Epithelial cell of proximal tubule (primary cell): ENCODE measurements around the gene MYL12B. TPM values are rescaled to one million over a fixed set of nuclear protein-coding genes. Genes with fewer than 3 reads are reported as not detected.
"Not testable (repeated sequence)": the region's sequence is repeated elsewhere in the genome, so short reads cannot be mapped to it uniquely, and the experiment has no call there.

ENCODE experiments used
- DNase-seq: peaks from one replicate; pipeline ENCODE4 v3.0.0-alpha.2; 2011; ENCODE audit warnings: low read depth
- H3K4me3 ChIP-seq: 2 replicates; pipeline ENCODE4 v1.5.1; 2011; ENCODE audit warnings: low read depth, mild to moderate bottlenecking, low read length
- total RNA-seq: library from RNA; depleted of rRNA; stranded (reverse); fragments of >200 nt; gene quantifications from 2 replicates; pipeline ENCODE4 v1.2.3, GENCODE V29; 2015
- TF ChIP-seq, protein P1 (sequence below): conservative IDR thresholded peaks from 2 replicates; pipeline ENCODE4 v1.5.1; 2012; ENCODE audit warnings: low read depth, mild to moderate bottlenecking, low read length

Gene MYL12B
- total RNA-seq, 1 donor from 2014 or later, result 563 TPM

DNA sequence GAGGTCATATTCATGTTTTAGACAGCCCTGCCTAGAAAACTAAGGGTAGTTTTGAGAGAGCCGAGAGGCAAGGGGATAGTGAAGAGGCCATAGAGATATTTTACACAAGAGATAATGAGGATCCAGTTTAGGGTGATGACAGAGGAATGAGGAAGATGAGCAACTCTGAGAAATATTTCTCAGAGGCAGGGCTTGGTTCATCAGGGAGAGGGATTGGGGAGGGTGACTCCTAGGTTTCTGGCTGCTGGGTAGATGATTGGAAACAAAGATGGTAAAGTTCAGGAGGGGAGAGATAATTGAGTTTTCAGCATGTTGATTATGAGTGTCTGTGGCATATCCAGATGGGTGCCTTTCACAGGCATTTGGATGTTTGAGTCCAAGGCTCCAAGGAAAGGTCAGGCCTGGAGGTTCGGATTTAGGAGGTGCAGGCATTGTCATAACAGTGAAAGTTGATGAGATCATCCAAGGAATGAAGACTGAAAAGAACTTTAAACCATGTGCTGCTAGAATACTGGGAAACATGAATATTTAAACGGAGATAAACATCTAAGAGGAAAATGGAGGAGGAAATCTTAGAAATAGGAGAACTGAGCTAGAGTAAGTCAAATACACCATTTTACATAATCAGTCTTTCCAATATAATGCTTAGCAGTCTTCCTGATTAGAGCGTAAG lies 7.4 kb downstream of the MYL12B start:
- no peak overlapping the region for H3K4me3 ChIP-seq
- TF ChIP-seq, protein P1, sequence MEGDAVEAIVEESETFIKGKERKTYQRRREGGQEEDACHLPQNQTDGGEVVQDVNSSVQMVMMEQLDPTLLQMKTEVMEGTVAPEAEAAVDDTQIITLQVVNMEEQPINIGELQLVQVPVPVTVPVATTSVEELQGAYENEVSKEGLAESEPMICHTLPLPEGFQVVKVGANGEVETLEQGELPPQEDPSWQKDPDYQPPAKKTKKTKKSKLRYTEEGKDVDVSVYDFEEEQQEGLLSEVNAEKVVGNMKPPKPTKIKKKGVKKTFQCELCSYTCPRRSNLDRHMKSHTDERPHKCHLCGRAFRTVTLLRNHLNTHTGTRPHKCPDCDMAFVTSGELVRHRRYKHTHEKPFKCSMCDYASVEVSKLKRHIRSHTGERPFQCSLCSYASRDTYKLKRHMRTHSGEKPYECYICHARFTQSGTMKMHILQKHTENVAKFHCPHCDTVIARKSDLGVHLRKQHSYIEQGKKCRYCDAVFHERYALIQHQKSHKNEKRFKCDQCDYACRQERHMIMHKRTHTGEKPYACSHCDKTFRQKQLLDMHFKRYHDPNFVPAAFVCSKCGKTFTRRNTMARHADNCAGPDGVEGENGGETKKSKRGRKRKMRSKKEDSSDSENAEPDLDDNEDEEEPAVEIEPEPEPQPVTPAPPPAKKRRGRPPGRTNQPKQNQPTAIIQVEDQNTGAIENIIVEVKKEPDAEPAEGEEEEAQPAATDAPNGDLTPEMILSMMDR, result no peak
- no peak for DNase-seq

DNA sequence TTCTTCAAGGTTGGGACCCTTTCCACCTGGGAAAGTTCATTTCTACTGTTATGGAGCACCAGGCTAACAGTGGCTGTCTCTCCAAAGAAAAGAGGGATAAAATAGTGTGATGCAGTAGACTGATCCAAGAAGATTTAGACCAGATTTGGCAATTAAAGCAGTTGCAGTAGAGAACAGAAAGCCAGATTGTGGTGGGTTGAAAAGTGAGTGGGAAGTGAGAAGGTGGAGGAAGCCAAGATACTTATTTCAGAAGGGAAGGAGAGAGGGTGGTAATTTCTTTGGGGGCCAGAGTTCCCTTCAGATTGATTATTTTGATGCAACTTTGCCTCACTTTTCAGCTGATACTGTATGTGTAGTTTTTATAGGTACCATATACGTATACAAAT lies 8.0 kb downstream of the MYL12B start:
- TF ChIP-seq, protein P1, result no peak
- no peak for DNase-seq
- no peak overlapping the region for H3K4me3 ChIP-seq

DNA sequence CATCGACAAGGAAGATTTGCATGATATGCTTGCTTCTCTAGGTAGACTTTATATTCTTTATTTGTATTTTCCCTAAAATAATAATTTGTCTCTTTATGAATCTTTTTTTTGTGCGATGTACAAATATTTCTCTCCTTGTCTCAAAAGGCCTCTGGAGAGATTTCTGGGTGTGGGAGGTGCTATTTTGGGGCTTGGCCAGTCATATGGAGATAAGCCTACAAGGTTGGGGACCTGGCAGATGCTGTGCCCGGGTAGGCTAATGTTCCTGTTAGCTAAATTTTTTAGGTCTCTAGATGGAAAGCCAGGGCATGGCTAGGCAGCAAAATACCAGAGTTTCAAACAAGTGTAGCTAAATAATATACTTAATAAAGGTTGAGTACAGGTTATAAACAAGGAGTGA lies 11.1 kb downstream of the MYL12B start:
- no peak for DNase-seq
- no peak overlapping the region for H3K4me3 ChIP-seq
- TF ChIP-seq, protein P1, result no peak

DNA sequence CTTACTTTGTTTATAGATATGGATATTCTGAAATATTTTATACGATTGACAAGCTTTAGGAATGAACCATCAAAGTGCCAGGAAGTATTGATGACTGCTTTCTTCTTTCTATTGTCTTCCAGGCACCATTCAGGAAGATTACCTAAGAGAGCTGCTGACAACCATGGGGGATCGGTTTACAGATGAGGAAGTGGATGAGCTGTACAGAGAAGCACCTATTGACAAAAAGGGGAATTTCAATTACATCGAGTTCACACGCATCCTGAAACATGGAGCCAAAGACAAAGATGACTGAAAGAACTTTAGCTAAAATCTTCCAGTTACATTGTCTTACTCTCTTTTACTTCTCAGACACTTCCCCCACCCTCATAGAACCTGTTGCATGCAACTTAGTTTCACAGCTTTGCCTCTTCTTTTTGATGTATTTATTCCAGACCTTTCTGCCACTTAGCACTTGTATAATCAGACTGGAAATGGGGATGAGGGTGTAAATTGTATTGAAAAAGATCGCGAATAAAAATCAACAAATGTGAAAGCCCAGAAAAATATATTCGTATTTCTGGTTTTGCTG lies 15.8 kb downstream of the MYL12B start:
- not testable (repeated sequence) for H3K4me3 ChIP-seq, DNase-seq

DNA sequence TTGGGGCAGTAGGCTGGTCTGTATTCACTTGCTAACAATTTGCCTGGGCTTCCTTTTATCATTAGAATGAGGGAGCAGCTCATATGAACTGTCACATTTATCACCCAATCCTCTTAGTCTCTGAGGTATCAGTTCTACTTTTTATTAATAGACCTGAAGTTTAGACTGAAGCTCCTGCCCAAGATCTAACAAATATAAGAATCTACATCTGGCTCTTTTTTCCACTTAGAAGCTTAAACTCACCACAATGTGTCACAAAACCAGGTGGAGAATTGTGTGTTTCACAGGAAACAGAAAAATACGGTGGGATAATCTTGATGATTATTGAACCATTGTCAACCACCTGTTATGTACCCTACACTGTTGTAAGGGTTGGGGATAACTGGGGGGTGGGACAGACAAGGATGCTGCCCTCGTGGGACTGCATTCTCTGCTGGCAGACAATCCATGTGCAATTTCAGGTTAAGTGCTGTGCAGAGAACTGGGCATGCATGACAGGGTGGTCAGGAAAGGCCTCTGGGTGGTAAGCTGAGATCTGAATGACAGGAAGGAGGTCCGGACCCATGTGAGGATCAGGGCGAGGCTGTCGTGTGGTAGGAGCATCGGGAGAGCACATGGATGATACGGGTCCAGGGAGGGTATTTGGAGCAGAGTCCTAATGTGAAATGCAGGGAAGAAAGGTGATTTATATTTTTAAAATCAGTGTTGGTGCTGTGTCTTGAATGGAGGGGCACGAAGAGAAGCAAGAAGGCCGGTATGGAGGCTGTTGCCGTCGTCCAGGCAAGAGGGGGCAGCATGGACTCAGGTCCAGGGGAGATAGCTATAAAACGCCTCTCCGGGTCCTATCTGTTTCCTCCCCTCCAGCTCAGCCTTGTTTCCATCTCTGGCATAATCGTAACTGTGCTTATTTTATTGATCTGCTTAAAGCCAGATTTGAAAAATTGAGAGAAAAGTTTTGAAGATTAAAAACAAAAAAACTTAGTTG lies 17.6 kb downstream of the MYL12B start:
- TF ChIP-seq, protein P1, result no peak
- H3K4me3 ChIP-seq, result no peak overlapping the region
- DNase-seq, result no peak

DNA sequence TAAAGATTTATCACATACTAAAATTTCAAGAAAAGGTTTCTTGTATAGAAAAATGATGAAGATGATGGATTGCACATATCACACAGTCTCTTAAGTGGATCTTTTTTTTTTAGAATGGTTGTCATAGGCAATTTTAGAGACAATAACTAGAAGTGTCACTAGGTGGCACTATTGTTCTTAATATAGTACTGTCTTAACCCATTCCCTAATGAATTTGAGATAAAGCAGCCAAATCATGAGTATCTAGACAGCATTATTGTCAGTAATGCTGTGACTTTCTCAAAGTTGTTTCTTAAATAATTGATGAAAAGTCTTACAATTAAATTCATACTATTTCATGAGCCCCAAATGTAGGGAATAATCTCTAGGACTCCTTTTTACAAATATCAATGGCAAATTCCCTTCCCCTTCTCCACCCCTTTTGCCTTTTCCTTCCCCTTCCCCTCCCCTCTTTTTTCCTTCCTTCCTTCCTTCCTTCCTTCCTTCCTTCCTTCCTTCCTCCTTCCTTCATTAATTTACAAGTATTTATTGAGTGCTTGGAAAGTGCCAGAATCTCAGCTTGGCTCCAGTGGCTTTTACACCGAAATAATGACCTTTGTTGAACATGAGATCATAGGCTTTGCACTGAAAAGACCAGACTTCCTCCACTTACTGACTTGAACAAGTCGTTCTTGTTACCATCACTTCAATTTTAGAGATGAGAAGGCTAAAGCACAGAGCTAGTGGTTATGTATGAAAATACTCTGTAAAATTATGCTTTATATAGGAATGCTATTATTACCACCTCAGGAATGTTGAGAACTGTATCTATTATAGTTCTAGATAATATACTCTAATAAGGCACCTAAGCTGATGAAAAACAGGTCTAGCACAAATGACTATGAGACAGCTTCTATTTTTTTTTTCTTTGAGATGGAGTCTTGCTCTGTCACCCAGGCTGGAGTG lies 19.8 kb downstream of the MYL12B start:
- TF ChIP-seq, protein P1, result peak; percentile 54

More for the DNA sequence above, 19.8 kb downstream of the MYL12B start:
- DNase-seq, result no peak
- H3K4me3 ChIP-seq, result no peak overlapping the region
